Panc1 (cell line): ENCODE measurements around the gene PMPCA.

Experiments used
- CTCF ChIP-seq: fragments of 450-650 bp; IDR thresholded peaks from 2 replicates; pipeline ENCODE4 v1.5.1; 2017; ENCODE audit warnings: mild to moderate bottlenecking
- POLR2AphosphoS5 ChIP-seq: IDR thresholded peaks from 2 replicates; pipeline ENCODE4 v1.6.1; 2012; ENCODE audit warnings: mild to moderate bottlenecking, low read depth, low read length, moderate library complexity
- SIN3A ChIP-seq: IDR thresholded peaks from 2 replicates; pipeline ENCODE4 v1.6.1; 2012; ENCODE audit warnings: low read depth, mild to moderate bottlenecking, low read length, moderate library complexity, borderline replicate concordance; ENCODE audit not compliant: insufficient read depth
- TCF7L2 ChIP-seq: IDR thresholded peaks from 2 replicates; pipeline ENCODE4 v1.6.1; 2011; ENCODE audit warnings: mild to moderate bottlenecking, low read depth, low read length, inconsistent platforms
- TF ChIP-seq, protein P1 (sequence below), 2 experiments: IDR thresholded peaks; 2 replicates each; pipeline ENCODE4 v1.6.1; 2011 to 2012; ENCODE audit warnings: low read depth in 2 of 2, control low read depth in 1 of 2, low read length in 1 of 2, mild to moderate bottlenecking in 1 of 2, moderate library complexity in 1 of 2; ENCODE audit not compliant: insufficient read depth in 1 of 2

DNA sequence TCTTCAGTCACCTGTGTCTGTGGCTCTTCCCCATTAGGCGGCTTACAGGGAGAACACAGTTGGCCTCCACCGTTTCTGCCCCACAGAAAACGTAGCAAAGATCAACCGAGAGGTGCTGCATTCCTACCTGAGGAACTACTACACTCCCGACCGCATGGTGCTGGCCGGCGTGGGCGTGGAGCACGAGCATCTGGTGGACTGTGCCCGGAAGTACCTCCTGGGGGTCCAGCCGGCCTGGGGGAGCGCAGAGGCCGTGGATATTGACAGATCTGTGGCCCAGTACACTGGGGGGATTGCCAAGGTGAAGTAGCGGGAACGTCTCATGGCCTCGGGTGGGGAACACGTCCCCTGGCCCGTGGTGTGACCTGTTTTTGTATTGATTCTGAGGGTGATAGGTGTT lies 6.5 kb downstream of the PMPCA start:
- TF ChIP-seq SIN3A: no peak
- TF ChIP-seq CTCF: no peak
- no peak for TF ChIP-seq POLR2AphosphoS5
- TF ChIP-seq TCF7L2: no peak
- TF ChIP-seq, protein P1, sequence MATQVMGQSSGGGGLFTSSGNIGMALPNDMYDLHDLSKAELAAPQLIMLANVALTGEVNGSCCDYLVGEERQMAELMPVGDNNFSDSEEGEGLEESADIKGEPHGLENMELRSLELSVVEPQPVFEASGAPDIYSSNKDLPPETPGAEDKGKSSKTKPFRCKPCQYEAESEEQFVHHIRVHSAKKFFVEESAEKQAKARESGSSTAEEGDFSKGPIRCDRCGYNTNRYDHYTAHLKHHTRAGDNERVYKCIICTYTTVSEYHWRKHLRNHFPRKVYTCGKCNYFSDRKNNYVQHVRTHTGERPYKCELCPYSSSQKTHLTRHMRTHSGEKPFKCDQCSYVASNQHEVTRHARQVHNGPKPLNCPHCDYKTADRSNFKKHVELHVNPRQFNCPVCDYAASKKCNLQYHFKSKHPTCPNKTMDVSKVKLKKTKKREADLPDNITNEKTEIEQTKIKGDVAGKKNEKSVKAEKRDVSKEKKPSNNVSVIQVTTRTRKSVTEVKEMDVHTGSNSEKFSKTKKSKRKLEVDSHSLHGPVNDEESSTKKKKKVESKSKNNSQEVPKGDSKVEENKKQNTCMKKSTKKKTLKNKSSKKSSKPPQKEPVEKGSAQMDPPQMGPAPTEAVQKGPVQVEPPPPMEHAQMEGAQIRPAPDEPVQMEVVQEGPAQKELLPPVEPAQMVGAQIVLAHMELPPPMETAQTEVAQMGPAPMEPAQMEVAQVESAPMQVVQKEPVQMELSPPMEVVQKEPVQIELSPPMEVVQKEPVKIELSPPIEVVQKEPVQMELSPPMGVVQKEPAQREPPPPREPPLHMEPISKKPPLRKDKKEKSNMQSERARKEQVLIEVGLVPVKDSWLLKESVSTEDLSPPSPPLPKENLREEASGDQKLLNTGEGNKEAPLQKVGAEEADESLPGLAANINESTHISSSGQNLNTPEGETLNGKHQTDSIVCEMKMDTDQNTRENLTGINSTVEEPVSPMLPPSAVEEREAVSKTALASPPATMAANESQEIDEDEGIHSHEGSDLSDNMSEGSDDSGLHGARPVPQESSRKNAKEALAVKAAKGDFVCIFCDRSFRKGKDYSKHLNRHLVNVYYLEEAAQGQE (IDR thresholded peaks at IDR 0.05; ENCODE audit: insufficient read depth in 1 of 2, low read depth in 2 of 2, low read length in 1 of 2): no peak
